Neural cell (in vitro differentiated cells): ENCODE results near the gene KDM3B.

ENCODE experiments used
- EP300 ChIP-seq: fragments of 450-650 bp; conservative IDR thresholded peaks from 2 replicates; pipeline ENCODE4 v1.6.1; 2014; ENCODE audit warnings: antibody characterized with exemption, mild to moderate bottlenecking, moderate library complexity; ENCODE audit not compliant: poor library complexity, severe bottlenecking
- POLR2AphosphoS5 ChIP-seq: IDR thresholded peaks from 2 replicates; pipeline ENCODE4 v1.6.1; 2012
- RAD21 ChIP-seq: fragments of 450-650 bp; conservative IDR thresholded peaks from 2 replicates; pipeline ENCODE4 v1.6.1; 2014; ENCODE audit warnings: antibody characterized with exemption, mild to moderate bottlenecking, moderate library complexity
- TF ChIP-seq, protein P1 (sequence below): fragments of 450-650 bp; IDR thresholded peaks from 2 replicates; pipeline ENCODE4 v1.5.1; 2014; ENCODE audit warnings: antibody characterized with exemption, mild to moderate bottlenecking, moderate library complexity; ENCODE audit not compliant: poor library complexity, severe bottlenecking
- TF ChIP-seq, protein P2 (sequence below): IDR thresholded peaks from 2 replicates; pipeline ENCODE4 v1.6.1; 2012; ENCODE audit warnings: borderline replicate concordance

GRCh38 chr5:138448070-138448469 lies 95.6 kb downstream of the KDM3B start:
- TF ChIP-seq, protein P1, sequence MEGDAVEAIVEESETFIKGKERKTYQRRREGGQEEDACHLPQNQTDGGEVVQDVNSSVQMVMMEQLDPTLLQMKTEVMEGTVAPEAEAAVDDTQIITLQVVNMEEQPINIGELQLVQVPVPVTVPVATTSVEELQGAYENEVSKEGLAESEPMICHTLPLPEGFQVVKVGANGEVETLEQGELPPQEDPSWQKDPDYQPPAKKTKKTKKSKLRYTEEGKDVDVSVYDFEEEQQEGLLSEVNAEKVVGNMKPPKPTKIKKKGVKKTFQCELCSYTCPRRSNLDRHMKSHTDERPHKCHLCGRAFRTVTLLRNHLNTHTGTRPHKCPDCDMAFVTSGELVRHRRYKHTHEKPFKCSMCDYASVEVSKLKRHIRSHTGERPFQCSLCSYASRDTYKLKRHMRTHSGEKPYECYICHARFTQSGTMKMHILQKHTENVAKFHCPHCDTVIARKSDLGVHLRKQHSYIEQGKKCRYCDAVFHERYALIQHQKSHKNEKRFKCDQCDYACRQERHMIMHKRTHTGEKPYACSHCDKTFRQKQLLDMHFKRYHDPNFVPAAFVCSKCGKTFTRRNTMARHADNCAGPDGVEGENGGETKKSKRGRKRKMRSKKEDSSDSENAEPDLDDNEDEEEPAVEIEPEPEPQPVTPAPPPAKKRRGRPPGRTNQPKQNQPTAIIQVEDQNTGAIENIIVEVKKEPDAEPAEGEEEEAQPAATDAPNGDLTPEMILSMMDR = no peak
- TF ChIP-seq, protein P2, sequence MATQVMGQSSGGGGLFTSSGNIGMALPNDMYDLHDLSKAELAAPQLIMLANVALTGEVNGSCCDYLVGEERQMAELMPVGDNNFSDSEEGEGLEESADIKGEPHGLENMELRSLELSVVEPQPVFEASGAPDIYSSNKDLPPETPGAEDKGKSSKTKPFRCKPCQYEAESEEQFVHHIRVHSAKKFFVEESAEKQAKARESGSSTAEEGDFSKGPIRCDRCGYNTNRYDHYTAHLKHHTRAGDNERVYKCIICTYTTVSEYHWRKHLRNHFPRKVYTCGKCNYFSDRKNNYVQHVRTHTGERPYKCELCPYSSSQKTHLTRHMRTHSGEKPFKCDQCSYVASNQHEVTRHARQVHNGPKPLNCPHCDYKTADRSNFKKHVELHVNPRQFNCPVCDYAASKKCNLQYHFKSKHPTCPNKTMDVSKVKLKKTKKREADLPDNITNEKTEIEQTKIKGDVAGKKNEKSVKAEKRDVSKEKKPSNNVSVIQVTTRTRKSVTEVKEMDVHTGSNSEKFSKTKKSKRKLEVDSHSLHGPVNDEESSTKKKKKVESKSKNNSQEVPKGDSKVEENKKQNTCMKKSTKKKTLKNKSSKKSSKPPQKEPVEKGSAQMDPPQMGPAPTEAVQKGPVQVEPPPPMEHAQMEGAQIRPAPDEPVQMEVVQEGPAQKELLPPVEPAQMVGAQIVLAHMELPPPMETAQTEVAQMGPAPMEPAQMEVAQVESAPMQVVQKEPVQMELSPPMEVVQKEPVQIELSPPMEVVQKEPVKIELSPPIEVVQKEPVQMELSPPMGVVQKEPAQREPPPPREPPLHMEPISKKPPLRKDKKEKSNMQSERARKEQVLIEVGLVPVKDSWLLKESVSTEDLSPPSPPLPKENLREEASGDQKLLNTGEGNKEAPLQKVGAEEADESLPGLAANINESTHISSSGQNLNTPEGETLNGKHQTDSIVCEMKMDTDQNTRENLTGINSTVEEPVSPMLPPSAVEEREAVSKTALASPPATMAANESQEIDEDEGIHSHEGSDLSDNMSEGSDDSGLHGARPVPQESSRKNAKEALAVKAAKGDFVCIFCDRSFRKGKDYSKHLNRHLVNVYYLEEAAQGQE = no peak
- TF ChIP-seq RAD21 (no peak), POLR2AphosphoS5 (no peak), EP300 (no peak)
